Measurements from ENCODE around the gene ZNF428.

Gene ZNF428

DNA sequence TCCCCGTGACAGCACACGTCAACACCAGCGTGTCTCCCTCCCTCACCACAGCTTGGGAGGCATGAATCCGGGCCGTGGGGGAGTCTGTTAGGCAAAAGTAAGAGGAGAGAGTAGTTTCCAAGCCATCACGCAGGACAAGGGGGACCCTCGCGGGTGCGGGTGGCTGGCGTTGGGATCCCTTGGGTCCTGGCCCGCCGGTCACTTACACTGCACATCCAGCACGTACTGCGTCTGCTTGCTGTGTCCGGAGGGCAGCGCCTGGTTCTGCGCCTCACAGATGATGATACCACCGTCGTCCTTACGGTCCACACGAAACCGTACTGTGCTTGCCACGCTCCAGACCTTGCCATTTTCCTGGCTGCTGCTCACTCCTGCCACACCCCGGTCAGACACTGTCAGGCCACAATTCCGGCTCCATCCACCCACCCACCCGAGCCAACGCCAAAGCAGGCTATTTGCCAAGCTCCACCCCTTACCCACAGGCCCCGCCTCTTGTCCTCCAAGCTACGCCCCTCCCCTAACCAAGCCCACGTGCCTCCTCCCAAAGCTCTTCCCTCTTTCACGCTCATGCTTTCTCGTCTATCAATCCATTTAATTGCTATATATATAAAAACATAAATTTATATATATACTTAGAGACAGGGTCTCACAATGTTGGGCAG, 6.6 kb upstream of the ZNF428 start:
- Histone ChIP-seq H3K27me3 (replicated peaks; ENCODE audit: control insufficient read depth, insufficient read depth, low read length) (no peaks in the 10 kb centered on the region), H3K4me3 (replicated peaks; ENCODE audit: low read depth, low read length) (no peak overlapping the region), H3K36me3 (ENCODE audit: control insufficient read depth, insufficient read depth, low read length) (no peaks in the 10 kb centered on the region)
- TF ChIP-seq, protein P1, sequence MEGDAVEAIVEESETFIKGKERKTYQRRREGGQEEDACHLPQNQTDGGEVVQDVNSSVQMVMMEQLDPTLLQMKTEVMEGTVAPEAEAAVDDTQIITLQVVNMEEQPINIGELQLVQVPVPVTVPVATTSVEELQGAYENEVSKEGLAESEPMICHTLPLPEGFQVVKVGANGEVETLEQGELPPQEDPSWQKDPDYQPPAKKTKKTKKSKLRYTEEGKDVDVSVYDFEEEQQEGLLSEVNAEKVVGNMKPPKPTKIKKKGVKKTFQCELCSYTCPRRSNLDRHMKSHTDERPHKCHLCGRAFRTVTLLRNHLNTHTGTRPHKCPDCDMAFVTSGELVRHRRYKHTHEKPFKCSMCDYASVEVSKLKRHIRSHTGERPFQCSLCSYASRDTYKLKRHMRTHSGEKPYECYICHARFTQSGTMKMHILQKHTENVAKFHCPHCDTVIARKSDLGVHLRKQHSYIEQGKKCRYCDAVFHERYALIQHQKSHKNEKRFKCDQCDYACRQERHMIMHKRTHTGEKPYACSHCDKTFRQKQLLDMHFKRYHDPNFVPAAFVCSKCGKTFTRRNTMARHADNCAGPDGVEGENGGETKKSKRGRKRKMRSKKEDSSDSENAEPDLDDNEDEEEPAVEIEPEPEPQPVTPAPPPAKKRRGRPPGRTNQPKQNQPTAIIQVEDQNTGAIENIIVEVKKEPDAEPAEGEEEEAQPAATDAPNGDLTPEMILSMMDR (IDR thresholded peaks at IDR 0.05; ENCODE audit: insufficient read depth, low read length, poor library complexity, severe bottlenecking), result no peak
- no peak for DNase-seq (ENCODE audit: extremely low read depth, insufficient read length)

DNA sequence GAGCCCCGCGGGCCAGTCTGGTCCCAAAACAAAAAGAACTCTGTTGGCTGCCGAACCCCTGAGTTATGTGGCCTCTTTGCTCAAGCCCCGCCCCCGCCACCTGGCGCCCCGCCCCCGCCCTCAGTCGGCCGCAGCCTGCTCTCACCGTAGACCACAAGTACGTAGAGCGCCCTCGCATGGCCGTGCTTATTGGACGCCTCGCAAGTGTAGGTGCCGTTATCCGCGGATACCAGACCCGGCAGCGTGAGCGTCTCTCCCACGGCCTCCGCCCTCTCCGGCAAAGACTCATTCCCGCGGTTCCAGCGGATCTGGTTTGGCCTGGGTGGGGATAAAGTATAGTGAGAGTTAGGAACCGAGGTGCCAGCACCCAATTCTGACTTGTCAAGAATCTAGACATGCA, 5.5 kb upstream of the ZNF428 start:
- TF ChIP-seq, protein P1 (IDR thresholded peaks at IDR 0.05; ENCODE audit: insufficient read depth, low read length, poor library complexity, severe bottlenecking), result peak; percentile 55
- H3K4me3 ChIP-seq (replicated peaks; ENCODE audit: low read depth, low read length), result no peak overlapping the region
- no peaks in the 10 kb centered on the region for H3K27me3 ChIP-seq (replicated peaks; ENCODE audit: control insufficient read depth, insufficient read depth, low read length)
- no peaks in the 10 kb centered on the region for H3K36me3 ChIP-seq (ENCODE audit: control insufficient read depth, insufficient read depth, low read length)
- DNase-seq (ENCODE audit: extremely low read depth, insufficient read length), result peak; percentile 66

DNA sequence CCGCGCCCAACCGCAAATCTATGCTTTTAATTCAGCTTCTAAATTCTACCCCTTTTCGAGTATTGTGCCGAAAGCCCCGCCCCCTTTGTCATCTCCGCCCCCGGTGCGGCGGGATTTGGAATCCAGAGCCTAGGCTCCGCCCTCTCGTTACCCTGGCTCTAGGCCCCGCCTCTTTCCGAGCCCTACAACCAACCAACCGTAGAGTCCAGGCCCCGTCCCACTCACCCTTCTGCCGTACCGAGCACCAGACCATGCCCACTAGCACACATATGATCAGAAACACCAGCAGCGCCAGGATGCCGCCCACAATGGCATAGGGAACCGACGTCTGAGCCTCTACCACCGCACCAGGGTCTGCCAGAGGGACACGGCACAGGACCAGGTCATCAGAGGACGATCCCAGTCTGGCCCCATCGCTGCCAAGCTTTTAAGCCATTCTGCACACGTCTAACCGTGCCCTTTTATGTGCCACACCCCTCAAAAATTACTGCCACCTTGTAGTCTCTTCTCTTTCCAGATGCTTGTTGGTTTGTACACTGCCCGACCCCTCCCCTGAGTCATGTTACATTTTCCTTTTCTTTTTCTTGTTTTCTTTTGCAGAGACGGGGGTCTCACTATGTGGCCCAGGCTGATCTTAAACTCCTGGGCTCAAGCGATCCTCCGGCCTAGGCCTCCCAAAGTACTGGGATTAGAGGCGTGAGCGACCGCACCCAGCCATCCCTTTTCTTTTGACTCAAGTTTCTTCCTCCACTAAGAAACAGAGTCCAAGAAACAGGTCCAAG, 4.7 kb upstream of the ZNF428 start:
- DNase-seq (ENCODE audit: extremely low read depth, insufficient read length), result no peak
- TF ChIP-seq, protein P1 (IDR thresholded peaks at IDR 0.05; ENCODE audit: insufficient read depth, low read length, poor library complexity, severe bottlenecking), result no peak
- H3K4me3 ChIP-seq (replicated peaks; ENCODE audit: low read depth, low read length), result no peak overlapping the region
- no peaks in the 10 kb centered on the region for H3K27me3 ChIP-seq (replicated peaks; ENCODE audit: control insufficient read depth, insufficient read depth, low read length)
- no peaks in the 10 kb centered on the region for H3K36me3 ChIP-seq (ENCODE audit: control insufficient read depth, insufficient read depth, low read length)

DNA sequence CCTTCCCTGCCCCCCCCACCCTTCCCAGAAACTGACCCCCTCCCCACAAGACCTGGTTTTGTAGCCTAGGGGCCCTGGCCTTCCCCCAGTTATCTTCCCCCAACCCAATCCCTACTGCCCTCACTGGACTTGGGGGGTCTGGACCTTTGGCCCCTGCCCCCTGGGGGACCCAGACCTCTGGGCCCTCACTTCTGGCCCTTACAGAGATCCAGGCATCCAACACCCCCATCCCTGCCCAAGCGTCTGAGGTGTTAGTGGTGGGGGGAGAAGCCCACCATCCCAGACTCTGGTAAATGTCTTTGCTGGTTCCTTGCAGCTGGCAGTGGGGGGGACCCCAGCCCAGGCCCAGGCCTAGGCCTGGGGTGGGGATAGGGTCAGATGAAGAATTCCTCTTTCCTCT, 3.5 kb upstream of the ZNF428 start:
- Histone ChIP-seq H3K27me3 (replicated peaks; ENCODE audit: control insufficient read depth, insufficient read depth, low read length) (no peaks in the 10 kb centered on the region), H3K4me3 (replicated peaks; ENCODE audit: low read depth, low read length) (no peak overlapping the region), H3K36me3 (ENCODE audit: control insufficient read depth, insufficient read depth, low read length) (no peaks in the 10 kb centered on the region)
- TF ChIP-seq, protein P1 (IDR thresholded peaks at IDR 0.05; ENCODE audit: insufficient read depth, low read length, poor library complexity, severe bottlenecking), result no peak
- no peak for DNase-seq (ENCODE audit: extremely low read depth, insufficient read length)

DNA sequence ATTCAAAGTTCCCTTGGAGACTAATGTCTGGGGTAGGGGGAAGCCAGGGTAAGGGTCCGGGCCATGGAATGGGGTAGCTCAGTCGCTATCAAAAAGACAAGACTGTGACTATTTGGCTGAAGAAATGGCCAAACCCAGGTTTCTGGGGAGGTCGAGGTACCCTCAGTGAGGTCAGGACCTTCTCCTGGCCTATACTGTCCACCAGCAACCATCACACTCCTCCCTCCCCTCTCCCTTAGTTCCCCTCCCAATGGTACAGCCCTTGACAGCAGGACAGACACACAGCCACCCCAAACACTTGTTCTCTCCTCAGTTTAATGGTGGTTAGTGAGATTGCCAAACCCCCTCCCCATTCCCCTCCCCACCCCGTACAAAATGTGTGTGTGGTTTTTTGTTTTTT, 2.6 kb upstream of the ZNF428 start:
- H3K4me3 ChIP-seq (replicated peaks; ENCODE audit: low read depth, low read length), result no peak overlapping the region
- TF ChIP-seq, protein P1 (IDR thresholded peaks at IDR 0.05; ENCODE audit: insufficient read depth, low read length, poor library complexity, severe bottlenecking), result no peak
- no peaks in the 10 kb centered on the region for H3K27me3 ChIP-seq (replicated peaks; ENCODE audit: control insufficient read depth, insufficient read depth, low read length)
- no peak for DNase-seq (ENCODE audit: extremely low read depth, insufficient read length)
- no peaks in the 10 kb centered on the region for H3K36me3 ChIP-seq (ENCODE audit: control insufficient read depth, insufficient read depth, low read length)
